HG03175 (cell line): Measurements from ENCODE around the gene ARHGAP26.
A peak's percentile ranks its signal among the peaks of the same experiment; 100 is the strongest.

ENCODE experiments used
- ATAC-seq: cut with Tn5 transposase; IDR thresholded peaks from one replicate; pipeline ENCODE4 v1.9.1; 2021; ENCODE audit warnings: mild to moderate bottlenecking, moderate library complexity; ENCODE audit not compliant: unreplicated experiment

Gene ARHGAP26

GRCh38 chr5:142827934-142828576 is 57.9 kb downstream of the ARHGAP26 start:
- no peak for ATAC-seq

GRCh38 chr5:142828797-142829535 is 58.8 kb downstream of the ARHGAP26 start:
- no peak for ATAC-seq

GRCh38 chr5:142829801-142830220 is 59.6 kb downstream of the ARHGAP26 start:
- ATAC-seq: no peak

- ATAC-seq: no peak
Measured at GRCh38 chr5:142830241-142831008, 60.2 kb downstream of the ARHGAP26 start.

- ATAC-seq: no peak
Measured at GRCh38 chr5:142831009-142831383, 60.8 kb downstream of the ARHGAP26 start.

- no peak for ATAC-seq
Measured at GRCh38 chr5:142832263-142832662, 62.1 kb downstream of the ARHGAP26 start.

- no peak for ATAC-seq
Measured at GRCh38 chr5:142833517-142834449, 63.6 kb downstream of the ARHGAP26 start.

- no peak for ATAC-seq
Measured at GRCh38 chr5:142834504-142834903, 64.3 kb downstream of the ARHGAP26 start.

GRCh38 chr5:142835540-142835939 is 65.4 kb downstream of the ARHGAP26 start:
- no peak for ATAC-seq

- no peak for ATAC-seq
Measured at GRCh38 chr5:142836048-142836447, 65.9 kb downstream of the ARHGAP26 start.

- no peak for ATAC-seq
Measured at GRCh38 chr5:142837081-142837725, 67.0 kb downstream of the ARHGAP26 start.

- no peak for ATAC-seq
Measured at GRCh38 chr5:142838845-142839244, 68.7 kb downstream of the ARHGAP26 start.

GRCh38 chr5:142839711-142840346 is 69.7 kb downstream of the ARHGAP26 start:
- ATAC-seq: no peak

- ATAC-seq: no peak
Measured at GRCh38 chr5:142840575-142840974, 70.4 kb downstream of the ARHGAP26 start.

GRCh38 chr5:142841511-142842265 is 71.5 kb downstream of the ARHGAP26 start:
- ATAC-seq: no peak

GRCh38 chr5:142842994-142843905 is 73.1 kb downstream of the ARHGAP26 start:
- ATAC-seq: no peak

- ATAC-seq: no peak
Measured at GRCh38 chr5:142844866-142845265, 74.7 kb downstream of the ARHGAP26 start.

- ATAC-seq: peak; percentile 40
Measured at GRCh38 chr5:142845402-142845921, 75.3 kb downstream of the ARHGAP26 start.
